Measurements from ENCODE around the gene ROPN1L.
"Not testable (repeated sequence)": the region's sequence is repeated elsewhere in the genome, so short reads cannot be mapped to it uniquely, and the experiment has no call there.

Gene ROPN1L

GRCh38 chr5:10441083-10441991 lies at the start of gene ROPN1L:
Gene ROPN1L, plus strand, starts transcription at chr5:10441879. Its CDS starts 289 bp downstream, at chr5:10442168.
- H3K4me3 ChIP-seq (ENCODE audit: low read depth, low read length): peak within 1 kb of the TSS; percentile 66
- DNase-seq (ENCODE audit: low read depth): peak; percentile 88
- TF ChIP-seq, protein P1, sequence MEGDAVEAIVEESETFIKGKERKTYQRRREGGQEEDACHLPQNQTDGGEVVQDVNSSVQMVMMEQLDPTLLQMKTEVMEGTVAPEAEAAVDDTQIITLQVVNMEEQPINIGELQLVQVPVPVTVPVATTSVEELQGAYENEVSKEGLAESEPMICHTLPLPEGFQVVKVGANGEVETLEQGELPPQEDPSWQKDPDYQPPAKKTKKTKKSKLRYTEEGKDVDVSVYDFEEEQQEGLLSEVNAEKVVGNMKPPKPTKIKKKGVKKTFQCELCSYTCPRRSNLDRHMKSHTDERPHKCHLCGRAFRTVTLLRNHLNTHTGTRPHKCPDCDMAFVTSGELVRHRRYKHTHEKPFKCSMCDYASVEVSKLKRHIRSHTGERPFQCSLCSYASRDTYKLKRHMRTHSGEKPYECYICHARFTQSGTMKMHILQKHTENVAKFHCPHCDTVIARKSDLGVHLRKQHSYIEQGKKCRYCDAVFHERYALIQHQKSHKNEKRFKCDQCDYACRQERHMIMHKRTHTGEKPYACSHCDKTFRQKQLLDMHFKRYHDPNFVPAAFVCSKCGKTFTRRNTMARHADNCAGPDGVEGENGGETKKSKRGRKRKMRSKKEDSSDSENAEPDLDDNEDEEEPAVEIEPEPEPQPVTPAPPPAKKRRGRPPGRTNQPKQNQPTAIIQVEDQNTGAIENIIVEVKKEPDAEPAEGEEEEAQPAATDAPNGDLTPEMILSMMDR (IDR thresholded peaks at IDR 0.05; ENCODE audit: insufficient read depth, low read depth, low read length, missing control alignments): no peak

DNA sequence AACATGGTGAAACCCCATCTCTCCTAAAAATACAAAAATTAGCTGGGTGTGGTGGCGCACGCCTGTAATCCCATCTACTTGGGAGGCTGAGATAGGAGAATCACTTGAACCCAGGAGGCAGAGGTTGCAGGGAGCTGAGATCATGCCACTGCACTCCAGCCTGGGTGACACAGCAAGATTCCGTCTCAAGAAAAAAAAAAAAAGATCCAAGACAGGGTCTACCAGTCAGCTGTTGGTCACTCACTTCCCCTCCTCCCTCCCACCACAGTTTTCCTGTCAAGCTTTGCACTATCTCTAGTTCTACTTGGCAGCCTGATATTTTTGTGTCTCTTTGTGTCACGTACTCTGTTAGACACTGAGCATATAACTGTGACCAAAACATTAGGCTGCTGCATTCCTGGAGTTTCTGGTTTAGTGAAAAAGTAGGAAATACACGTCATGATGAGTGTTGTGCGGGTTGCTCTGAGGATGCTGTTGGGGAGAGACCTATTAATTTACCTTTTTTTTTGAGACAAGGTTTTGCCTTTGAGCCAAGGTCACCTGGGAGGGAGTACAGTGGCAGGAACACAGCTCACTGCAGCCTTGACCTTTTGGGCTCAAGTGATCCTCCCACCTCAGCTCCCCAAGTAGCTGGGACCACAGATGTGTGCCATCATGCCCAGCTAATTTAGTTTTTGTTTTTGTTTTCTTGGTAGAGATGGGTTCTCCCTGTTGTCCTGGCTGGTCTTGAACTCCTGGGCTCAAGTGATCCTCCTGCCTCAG lies 48.9 kb upstream of the ROPN1L start:
- not testable (repeated sequence) for H3K4me3 ChIP-seq (ENCODE audit: low read depth, low read length); DNase-seq (ENCODE audit: low read depth)

DNA sequence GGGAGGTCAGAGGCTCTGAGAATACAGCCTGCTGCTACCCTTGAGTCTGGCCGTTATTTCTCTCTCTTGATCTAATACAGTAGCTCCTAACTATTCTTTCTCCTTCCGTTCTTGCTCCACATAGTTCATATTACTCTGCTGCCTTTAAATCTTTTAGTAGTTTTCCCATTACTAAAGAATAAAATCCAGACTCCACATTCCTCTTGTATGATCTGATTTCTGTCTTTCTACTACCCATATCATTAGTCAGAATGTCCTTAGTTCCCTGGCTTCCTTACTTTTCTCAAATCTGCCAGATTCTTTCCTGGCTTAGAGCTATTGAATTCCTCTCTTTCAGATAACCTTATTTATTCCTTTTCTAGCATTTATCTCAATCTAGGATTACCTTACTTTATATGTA lies 48.2 kb upstream of the ROPN1L start:
- H3K4me3 ChIP-seq (ENCODE audit: low read depth, low read length): no peak overlapping the region
- DNase-seq (ENCODE audit: low read depth): no peak
- TF ChIP-seq, protein P1 (IDR thresholded peaks at IDR 0.05; ENCODE audit: insufficient read depth, low read depth, low read length, missing control alignments): no peak

DNA sequence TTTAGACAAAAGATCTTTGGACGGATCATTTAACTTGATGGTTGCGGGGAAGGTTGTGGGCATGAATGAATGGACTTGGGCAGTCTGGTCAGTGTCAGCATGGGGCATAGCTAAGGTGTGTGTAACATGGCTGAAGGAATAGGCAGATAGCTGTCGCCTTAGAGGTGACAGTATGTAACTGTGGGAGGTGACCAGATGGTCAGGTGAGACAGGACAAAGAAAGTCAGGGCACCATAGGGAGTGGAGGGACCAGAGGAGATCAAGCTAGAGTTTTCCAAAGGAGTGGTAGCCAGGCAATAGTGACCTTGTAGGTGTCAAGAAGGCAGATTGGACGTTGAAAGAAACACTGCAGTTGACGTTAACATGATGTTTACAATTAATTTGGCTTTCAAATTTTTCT lies 45.1 kb upstream of the ROPN1L start:
- no peak overlapping the region for H3K4me3 ChIP-seq (ENCODE audit: low read depth, low read length)
- TF ChIP-seq, protein P1 (IDR thresholded peaks at IDR 0.05; ENCODE audit: insufficient read depth, low read depth, low read length, missing control alignments): no peak
- DNase-seq (ENCODE audit: low read depth): no peak

DNA sequence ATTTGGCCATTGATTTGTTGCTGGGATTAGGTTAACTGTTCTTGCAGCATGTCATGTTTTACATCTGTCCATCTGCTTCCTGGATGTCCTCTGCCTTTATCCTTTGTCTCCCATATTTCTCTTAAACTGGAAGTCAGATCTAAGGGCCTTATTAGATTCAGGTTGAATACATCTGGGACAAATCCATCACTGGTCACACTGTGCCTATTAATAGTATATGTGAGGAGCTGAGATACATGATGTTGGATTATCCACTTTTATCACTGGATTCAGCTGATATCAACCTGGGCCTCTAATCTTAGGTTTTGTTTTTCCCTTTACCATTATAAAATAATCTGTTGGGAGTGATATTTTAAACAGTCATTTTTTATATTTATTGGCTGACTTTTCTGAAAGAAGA lies 41.8 kb upstream of the ROPN1L start:
- no peak overlapping the region for H3K4me3 ChIP-seq (ENCODE audit: low read depth, low read length)
- TF ChIP-seq, protein P1 (IDR thresholded peaks at IDR 0.05; ENCODE audit: insufficient read depth, low read depth, low read length, missing control alignments): no peak
- DNase-seq (ENCODE audit: low read depth): no peak

GRCh38 chr5:10400411-10400810 lies 41.3 kb upstream of the ROPN1L start:
- DNase-seq (ENCODE audit: low read depth): no peak
- TF ChIP-seq, protein P1 (IDR thresholded peaks at IDR 0.05; ENCODE audit: insufficient read depth, low read depth, low read length, missing control alignments): no peak
- H3K4me3 ChIP-seq (ENCODE audit: low read depth, low read length): no peak overlapping the region

DNA sequence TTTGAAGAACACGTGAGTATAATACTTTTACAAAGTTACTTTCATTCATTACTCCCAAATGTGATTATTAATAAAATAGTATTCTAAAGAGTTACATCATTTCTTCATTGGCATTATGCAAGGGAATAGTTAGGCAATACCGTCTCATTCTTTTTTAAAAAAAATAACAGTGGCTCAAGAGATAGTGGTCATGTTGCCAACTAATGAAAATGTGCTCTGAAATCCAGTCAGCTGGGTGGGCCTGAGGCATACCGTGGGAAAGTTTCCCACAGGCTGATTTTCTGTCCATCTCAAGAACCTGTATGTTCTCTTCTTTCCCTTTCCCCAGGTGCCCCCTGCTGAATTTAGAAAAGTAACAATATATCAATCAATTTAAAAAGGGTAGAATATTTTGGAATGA lies 40.8 kb upstream of the ROPN1L start:
- TF ChIP-seq, protein P1 (IDR thresholded peaks at IDR 0.05; ENCODE audit: insufficient read depth, low read depth, low read length, missing control alignments): no peak
- H3K4me3 ChIP-seq (ENCODE audit: low read depth, low read length): no peak overlapping the region
- peak; percentile 62 for DNase-seq (ENCODE audit: low read depth)
